Measurements from ENCODE around the gene DLX4.
A peak's percentile ranks its signal among the peaks of the same experiment; 100 is the strongest.

The DLX4 gene

DNA sequence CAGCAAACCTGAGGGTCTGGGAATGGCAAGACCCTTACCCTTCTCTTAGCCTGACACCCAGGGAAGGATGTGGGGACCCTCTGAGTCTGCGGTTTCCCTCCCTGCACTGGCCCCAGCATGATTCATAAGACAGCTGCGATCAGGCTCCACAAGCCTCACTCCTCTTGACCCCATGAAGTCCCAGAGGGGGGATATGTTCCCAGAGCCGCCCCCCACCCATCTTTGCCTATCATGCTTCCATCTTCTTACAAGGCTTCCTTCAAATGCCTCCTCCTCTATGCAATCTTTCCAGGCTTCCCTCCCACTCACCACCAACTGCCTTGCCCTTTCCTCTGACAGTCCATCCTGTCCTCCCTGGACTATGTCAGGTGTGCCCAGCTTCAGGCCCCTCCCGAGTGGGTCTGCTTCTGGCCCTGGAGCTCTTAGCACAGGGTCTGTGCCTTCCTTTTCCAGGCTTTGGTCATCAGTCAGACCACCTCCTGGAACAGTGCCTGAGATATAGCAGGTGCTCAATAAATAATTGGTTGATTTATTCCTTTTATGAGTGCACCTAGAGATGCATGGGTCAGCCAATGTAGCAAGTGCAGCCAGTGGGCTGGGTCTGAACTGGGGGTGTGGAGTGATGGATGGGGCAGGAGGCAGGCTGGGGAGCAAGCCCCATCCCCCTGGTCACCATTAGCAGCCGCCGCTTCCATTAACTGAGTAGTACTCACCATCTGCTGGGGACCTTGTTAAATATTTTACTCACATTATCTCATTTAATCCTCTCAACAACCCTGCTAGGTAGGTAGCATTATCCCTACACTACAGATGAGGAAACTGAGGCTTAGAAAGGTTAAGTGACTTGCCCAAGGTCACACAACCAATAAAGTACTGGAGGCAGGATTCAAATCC lies 17.7 kb downstream of the DLX4 start:
- Histone ChIP-seq H3K9me3 (ENCODE audit: severe bottlenecking) (no peaks in the 10 kb centered on the region), H3K27me3 (ENCODE audit: insufficient read depth, low read depth, severe bottlenecking) (no peaks in the 10 kb centered on the region), H3K4me3 (ENCODE audit: low read depth, low read length) (no peak overlapping the region), H3K36me3 (peaks cover 9% of the 10 kb centered on the region), H3K27ac (no peak overlapping the region)
- DNase-seq = no peak
- TF ChIP-seq, protein P1, sequence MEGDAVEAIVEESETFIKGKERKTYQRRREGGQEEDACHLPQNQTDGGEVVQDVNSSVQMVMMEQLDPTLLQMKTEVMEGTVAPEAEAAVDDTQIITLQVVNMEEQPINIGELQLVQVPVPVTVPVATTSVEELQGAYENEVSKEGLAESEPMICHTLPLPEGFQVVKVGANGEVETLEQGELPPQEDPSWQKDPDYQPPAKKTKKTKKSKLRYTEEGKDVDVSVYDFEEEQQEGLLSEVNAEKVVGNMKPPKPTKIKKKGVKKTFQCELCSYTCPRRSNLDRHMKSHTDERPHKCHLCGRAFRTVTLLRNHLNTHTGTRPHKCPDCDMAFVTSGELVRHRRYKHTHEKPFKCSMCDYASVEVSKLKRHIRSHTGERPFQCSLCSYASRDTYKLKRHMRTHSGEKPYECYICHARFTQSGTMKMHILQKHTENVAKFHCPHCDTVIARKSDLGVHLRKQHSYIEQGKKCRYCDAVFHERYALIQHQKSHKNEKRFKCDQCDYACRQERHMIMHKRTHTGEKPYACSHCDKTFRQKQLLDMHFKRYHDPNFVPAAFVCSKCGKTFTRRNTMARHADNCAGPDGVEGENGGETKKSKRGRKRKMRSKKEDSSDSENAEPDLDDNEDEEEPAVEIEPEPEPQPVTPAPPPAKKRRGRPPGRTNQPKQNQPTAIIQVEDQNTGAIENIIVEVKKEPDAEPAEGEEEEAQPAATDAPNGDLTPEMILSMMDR (IDR thresholded peaks at IDR 0.05; ENCODE audit: low read depth, low read length) = no peak

- Histone ChIP-seq H3K27ac (no peak overlapping the region), H3K27me3 (ENCODE audit: insufficient read depth, low read depth, severe bottlenecking) (no peaks in the 10 kb centered on the region), H3K9me3 (ENCODE audit: severe bottlenecking) (no peaks in the 10 kb centered on the region), H3K4me3 (ENCODE audit: low read depth, low read length) (no peak overlapping the region), H3K36me3 (peaks cover 9% of the 10 kb centered on the region)
- no peak for DNase-seq
- TF ChIP-seq, protein P1 (IDR thresholded peaks at IDR 0.05; ENCODE audit: low read depth, low read length) = no peak
Measured at GRCh38 chr17:49987290-49987585, 18.2 kb downstream of the DLX4 start.

GRCh38 chr17:49987681-49988441 lies 18.9 kb downstream of the DLX4 start:
- peak; percentile 90 for DNase-seq
- Histone ChIP-seq H3K9me3 (ENCODE audit: severe bottlenecking) (no peaks in the 10 kb centered on the region), H3K4me3 (ENCODE audit: low read depth, low read length) (peak overlapping the region; percentile 20), H3K36me3 (peaks cover 9% of the 10 kb centered on the region), H3K27me3 (ENCODE audit: insufficient read depth, low read depth, severe bottlenecking) (no peaks in the 10 kb centered on the region), H3K27ac (peak overlapping the region; percentile 59)
- TF ChIP-seq, protein P1 (IDR thresholded peaks at IDR 0.05; ENCODE audit: low read depth, low read length) = no peak

DNA sequence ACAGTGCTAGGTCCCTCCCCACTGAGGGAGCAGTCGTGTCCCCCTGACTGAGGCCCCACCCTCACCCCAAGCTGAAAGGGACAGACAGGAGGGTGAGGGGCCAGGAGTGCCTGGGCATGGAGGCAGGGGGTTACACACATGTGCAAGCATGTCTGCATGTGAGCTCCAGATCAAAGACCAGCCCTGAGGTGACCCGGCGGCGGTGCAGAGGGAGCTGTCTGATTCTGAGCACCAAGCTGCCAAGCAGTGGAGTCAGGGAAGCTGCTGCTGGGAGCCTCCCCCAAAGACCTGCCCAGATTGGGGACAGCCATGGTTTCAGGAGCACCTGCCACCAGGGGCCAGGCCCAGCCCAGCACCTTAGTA lies 20.5 kb downstream of the DLX4 start:
- peaks cover 2% of the 10 kb centered on the region for H3K27me3 ChIP-seq (ENCODE audit: insufficient read depth, low read depth, severe bottlenecking)
- peak overlapping the region; percentile 1; the same call in 1 of the 2 replicates for H3K27ac ChIP-seq
- H3K4me3 ChIP-seq (ENCODE audit: low read depth, low read length) = no peak overlapping the region
- peak; percentile 75 for DNase-seq
- peaks cover 9% of the 10 kb centered on the region for H3K36me3 ChIP-seq
- TF ChIP-seq, protein P1 (IDR thresholded peaks at IDR 0.05; ENCODE audit: low read depth, low read length) = no peak
- no peaks in the 10 kb centered on the region for H3K9me3 ChIP-seq (ENCODE audit: severe bottlenecking)

DNA sequence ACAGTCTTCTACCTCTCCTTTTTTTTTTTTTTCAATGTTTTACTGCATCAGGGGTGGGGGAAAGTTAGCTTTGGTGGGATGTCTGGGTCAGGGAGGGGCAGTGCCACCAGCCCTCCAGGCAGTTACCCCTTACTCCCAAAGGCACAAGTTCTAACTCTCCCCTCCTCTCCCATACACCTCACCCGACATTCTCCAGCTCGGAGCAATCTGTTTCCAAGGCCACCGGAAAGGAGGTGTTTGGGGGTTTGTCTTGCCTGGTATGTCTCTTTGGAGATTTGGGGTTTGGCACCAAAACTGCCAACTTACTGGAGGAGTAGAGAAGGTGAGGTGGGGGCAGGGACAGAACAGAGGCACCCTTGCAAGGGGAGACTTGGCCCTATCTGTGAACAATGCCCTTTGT lies 21.3 kb downstream of the DLX4 start:
- TF ChIP-seq, protein P1 (IDR thresholded peaks at IDR 0.05; ENCODE audit: low read depth, low read length) = no peak
- Histone ChIP-seq H3K9me3 (ENCODE audit: severe bottlenecking) (no peaks in the 10 kb centered on the region), H3K4me3 (ENCODE audit: low read depth, low read length) (no peak overlapping the region), H3K27ac (no peak overlapping the region), H3K27me3 (ENCODE audit: insufficient read depth, low read depth, severe bottlenecking) (peaks cover 3% of the 10 kb centered on the region), H3K36me3 (peaks cover 9% of the 10 kb centered on the region)
- no peak for DNase-seq
